Measurements from ENCODE around the gene PXMP4.

PXMP4 gene

GRCh38 chr20:33667676-33668465 lies 52.2 kb downstream of the PXMP4 start:
- peak; percentile 35 for DNase-seq

GRCh38 chr20:33667245-33667675 lies 52.9 kb downstream of the PXMP4 start:
- DNase-seq, result no peak

- DNase-seq, result peak; percentile 92
Observed at GRCh38 chr20:33666293-33667244, 53.5 kb downstream of the PXMP4 start, which contains the start of gene ACTL10. Gene ACTL10, plus strand, starts transcription at chr20:33666943. Its CDS starts 555 bp downstream, at chr20:33667498.

GRCh38 chr20:33664762-33665144 lies 55.4 kb downstream of the PXMP4 start:
- no peak for DNase-seq

- DNase-seq, result peak; percentile 51
Observed at GRCh38 chr20:33664085-33664761, 55.9 kb downstream of the PXMP4 start.

- peak; percentile 73 for DNase-seq
Observed at GRCh38 chr20:33663161-33664084, 56.7 kb downstream of the PXMP4 start.

GRCh38 chr20:33662172-33662571 lies 57.9 kb downstream of the PXMP4 start, which contains the start of gene C20orf144:
Gene C20orf144, plus strand, starts transcription at chr20:33662327. Its CDS starts 19 bp downstream, at chr20:33662346.
- DNase-seq, result no peak

GRCh38 chr20:33660685-33661058 lies 59.4 kb downstream of the PXMP4 start:
- DNase-seq, result no peak

- DNase-seq, result no peak
Observed at GRCh38 chr20:33660035-33660684, 60.0 kb downstream of the PXMP4 start.

- no peak for DNase-seq
Observed at GRCh38 chr20:33659341-33660034, 60.6 kb downstream of the PXMP4 start.

- DNase-seq, result no peak
Observed at GRCh38 chr20:33658929-33659328, 61.2 kb downstream of the PXMP4 start.

GRCh38 chr20:33658510-33658909 lies 61.6 kb downstream of the PXMP4 start:
- no peak for DNase-seq

GRCh38 chr20:33657704-33658095 lies 62.4 kb downstream of the PXMP4 start:
- no peak for DNase-seq

- no peak for DNase-seq
Observed at GRCh38 chr20:33656783-33657703, 63.1 kb downstream of the PXMP4 start.

GRCh38 chr20:33656010-33656782 lies 63.9 kb downstream of the PXMP4 start:
- DNase-seq, result no peak

GRCh38 chr20:33655164-33655563 lies 64.9 kb downstream of the PXMP4 start:
- peak; percentile 65 for DNase-seq

- peak; percentile 71 for DNase-seq
Observed at GRCh38 chr20:33654680-33655161, 65.4 kb downstream of the PXMP4 start.

- peak; percentile 98 for DNase-seq
Observed at GRCh38 chr20:33653900-33654596, 66.1 kb downstream of the PXMP4 start.

All from NCI-H510A treated with DMSO at 0.1 percent for 48 hours (cell line).